Lower leg skin (tissue), 3 donors: ENCODE data around the gene NIPAL3.

Source experiments
- POLR2A ChIP-seq, 2 donors: fragments of 450-650 bp; IDR thresholded peaks; one replicate each; pipeline ENCODE4 v1.6.1; 2016 to 2017; ENCODE audit warnings: antibody characterized with exemption in 2 of 2, mild to moderate bottlenecking in 1 of 2, moderate library complexity in 1 of 2
- TF ChIP-seq, protein P1 (sequence below), 3 donors: fragments of 450-650 bp; IDR thresholded peaks; one replicate each; pipeline ENCODE4 v1.5.1; 2016; ENCODE audit warnings: antibody characterized with exemption in 3 of 3, mild to moderate bottlenecking in 3 of 3, moderate library complexity in 2 of 3

DNA sequence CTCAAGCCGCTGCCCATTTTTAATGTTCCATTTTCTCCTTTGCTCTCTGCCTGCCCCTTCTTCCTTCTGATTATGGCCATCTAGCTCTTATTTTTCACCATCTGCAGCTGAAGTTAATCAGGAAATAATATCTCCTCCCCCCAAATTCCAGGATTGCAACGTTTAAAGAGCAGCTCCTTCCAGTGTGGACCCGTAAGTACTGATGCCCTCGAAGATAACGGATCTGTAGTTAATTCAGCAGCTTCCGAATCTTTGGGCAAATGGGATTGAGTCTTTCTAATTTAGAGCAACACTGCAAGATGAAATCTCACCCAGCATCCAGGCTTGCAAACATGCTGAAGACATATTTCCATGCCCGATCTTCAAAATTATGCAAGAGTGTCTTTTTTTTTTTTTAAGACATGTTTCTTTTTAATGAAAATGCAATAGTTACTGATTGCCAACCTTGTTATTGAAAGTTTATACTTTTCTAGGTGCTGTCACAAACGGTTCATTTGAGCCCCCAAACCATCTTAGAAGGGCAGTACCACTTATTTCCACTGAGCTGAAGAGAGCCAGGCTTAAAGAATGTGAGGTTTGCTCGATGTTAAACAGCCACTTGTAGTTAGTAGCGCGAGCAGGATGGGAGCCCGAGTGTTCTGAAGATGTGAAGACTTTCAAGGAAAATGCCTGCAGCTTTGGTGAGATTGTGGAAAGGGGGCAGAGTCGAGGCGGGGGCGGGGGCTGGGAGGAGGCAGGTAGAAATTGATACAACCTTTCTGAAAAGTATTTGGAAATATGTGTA, 76.2 kb downstream of the NIPAL3 start:
- TF ChIP-seq POLR2A (IDR thresholded peaks at IDR 0.05): no peak
- TF ChIP-seq, protein P1, sequence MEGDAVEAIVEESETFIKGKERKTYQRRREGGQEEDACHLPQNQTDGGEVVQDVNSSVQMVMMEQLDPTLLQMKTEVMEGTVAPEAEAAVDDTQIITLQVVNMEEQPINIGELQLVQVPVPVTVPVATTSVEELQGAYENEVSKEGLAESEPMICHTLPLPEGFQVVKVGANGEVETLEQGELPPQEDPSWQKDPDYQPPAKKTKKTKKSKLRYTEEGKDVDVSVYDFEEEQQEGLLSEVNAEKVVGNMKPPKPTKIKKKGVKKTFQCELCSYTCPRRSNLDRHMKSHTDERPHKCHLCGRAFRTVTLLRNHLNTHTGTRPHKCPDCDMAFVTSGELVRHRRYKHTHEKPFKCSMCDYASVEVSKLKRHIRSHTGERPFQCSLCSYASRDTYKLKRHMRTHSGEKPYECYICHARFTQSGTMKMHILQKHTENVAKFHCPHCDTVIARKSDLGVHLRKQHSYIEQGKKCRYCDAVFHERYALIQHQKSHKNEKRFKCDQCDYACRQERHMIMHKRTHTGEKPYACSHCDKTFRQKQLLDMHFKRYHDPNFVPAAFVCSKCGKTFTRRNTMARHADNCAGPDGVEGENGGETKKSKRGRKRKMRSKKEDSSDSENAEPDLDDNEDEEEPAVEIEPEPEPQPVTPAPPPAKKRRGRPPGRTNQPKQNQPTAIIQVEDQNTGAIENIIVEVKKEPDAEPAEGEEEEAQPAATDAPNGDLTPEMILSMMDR (IDR thresholded peaks at IDR 0.05): no peak
